Measurements from ENCODE around the gene GBX2.

The GBX2 gene

DNA sequence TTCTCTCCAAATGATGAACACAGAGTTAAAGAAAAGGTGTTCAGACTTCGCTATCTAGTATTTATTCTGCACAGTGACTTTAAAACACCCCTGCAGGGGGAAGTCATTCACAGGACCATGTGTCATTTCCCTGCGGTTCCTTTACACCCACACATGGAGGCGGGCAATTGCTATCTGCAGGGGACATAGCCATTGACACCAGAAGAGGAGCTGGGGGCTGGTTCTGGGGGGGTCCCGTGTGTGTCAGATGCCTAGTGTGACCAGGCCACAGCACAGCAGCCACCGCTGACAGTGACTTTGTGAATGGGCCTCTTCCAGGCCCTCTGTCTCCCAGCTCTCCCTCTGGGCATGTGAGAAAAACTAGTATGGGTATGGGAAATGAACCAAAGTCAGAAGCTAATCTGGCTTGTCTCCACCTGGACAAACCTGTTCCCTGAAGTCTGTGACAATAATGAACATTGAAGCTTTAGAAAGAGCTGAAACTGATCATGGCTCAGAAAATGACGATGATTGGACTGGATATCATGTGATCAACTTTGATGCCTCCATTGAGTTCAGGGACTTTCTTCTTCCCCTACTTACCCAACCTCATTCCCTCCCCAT, 7.5 kb upstream of the GBX2 start:
- CTCF ChIA-PET = interaction anchor here (0.9 to 1.3 kb wide), 2 partner anchors 396 to 410 kb away, joined by 3 to 5 read pairs; no protein-coding TSS in a partner anchor
- no peak for DNase-seq (ENCODE audit: extremely low spot score)
- TF ChIP-seq SP1 (IDR thresholded peaks at IDR 0.05) = no peak
- no peak for TF ChIP-seq FOXK2 (IDR thresholded peaks at IDR 0.05)
- TF ChIP-seq TARDBP (IDR thresholded peaks at IDR 0.05) = no peak
- no peak for TF ChIP-seq BHLHE40 (IDR thresholded peaks at IDR 0.05; ENCODE audit: borderline replicate concordance)
- no peak for TF ChIP-seq HDGF (IDR thresholded peaks at IDR 0.05; ENCODE audit: borderline replicate concordance)
- no peak for TF ChIP-seq ELF4 (IDR thresholded peaks at IDR 0.05)
- POLR2A ChIA-PET = no interaction called here

- ChIA-PET POLR2A (no interaction called here), CTCF (interaction anchor here (0.9 kb wide), 1 partner anchor 395 kb away, joined by 4 read pairs; no protein-coding TSS in a partner anchor)
- no peak for DNase-seq (ENCODE audit: extremely low spot score)
- TF ChIP-seq HDGF (IDR thresholded peaks at IDR 0.05; ENCODE audit: borderline replicate concordance) (no peak), LEF1 (IDR thresholded peaks at IDR 0.05; ENCODE audit: borderline replicate concordance) (no peak), FOXK2 (IDR thresholded peaks at IDR 0.05) (no peak), SUZ12 (IDR thresholded peaks at IDR 0.05) (no peak), TARDBP (IDR thresholded peaks at IDR 0.05) (no peak), BHLHE40 (IDR thresholded peaks at IDR 0.05; ENCODE audit: borderline replicate concordance) (no peak)
- TF ChIP-seq, protein P1, sequence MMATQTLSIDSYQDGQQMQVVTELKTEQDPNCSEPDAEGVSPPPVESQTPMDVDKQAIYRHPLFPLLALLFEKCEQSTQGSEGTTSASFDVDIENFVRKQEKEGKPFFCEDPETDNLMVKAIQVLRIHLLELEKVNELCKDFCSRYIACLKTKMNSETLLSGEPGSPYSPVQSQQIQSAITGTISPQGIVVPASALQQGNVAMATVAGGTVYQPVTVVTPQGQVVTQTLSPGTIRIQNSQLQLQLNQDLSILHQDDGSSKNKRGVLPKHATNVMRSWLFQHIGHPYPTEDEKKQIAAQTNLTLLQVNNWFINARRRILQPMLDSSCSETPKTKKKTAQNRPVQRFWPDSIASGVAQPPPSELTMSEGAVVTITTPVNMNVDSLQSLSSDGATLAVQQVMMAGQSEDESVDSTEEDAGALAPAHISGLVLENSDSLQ (IDR thresholded peaks at IDR 0.05) = no peak
These were observed 5.8 kb upstream of the GBX2 start for GRCh38 chr2:236173729-236174607.

- POLR2A ChIA-PET = no interaction called here
- CTCF ChIA-PET = no interaction called here
- DNase-seq (ENCODE audit: extremely low spot score) = no peak
- no peak for TF ChIP-seq FOXM1 (IDR thresholded peaks at IDR 0.05; ENCODE audit: borderline replicate concordance)
- no peak for TF ChIP-seq ZNF384 (IDR thresholded peaks at IDR 0.05)
- TF ChIP-seq FOXK2 (IDR thresholded peaks at IDR 0.05) = no peak
- TF ChIP-seq, protein P1 (IDR thresholded peaks at IDR 0.05) = no peak
- no peak for TF ChIP-seq NFRKB (IDR thresholded peaks at IDR 0.05)
- no peak for TF ChIP-seq FOXA1 (IDR thresholded peaks at IDR 0.05)
- no peak for TF ChIP-seq ARNT (IDR thresholded peaks at IDR 0.05)
- TF ChIP-seq SUZ12 (IDR thresholded peaks at IDR 0.05) = no peak
- TF ChIP-seq LEF1 (IDR thresholded peaks at IDR 0.05; ENCODE audit: borderline replicate concordance) = no peak
- no peak for TF ChIP-seq BHLHE40 (IDR thresholded peaks at IDR 0.05; ENCODE audit: borderline replicate concordance)
- TF ChIP-seq SP1 (IDR thresholded peaks at IDR 0.05) = no peak
- no peak for TF ChIP-seq ELF4 (IDR thresholded peaks at IDR 0.05)
- TF ChIP-seq L3MBTL2 (conservative IDR thresholded peaks at IDR 0.05) = no peak
- TF ChIP-seq CTBP1 (IDR thresholded peaks at IDR 0.05; ENCODE audit: borderline replicate concordance) = no peak
- TF ChIP-seq HDGF (IDR thresholded peaks at IDR 0.05; ENCODE audit: borderline replicate concordance) = no peak
These were observed 5.0 kb upstream of the GBX2 start for GRCh38 chr2:236173036-236173728.

DNA sequence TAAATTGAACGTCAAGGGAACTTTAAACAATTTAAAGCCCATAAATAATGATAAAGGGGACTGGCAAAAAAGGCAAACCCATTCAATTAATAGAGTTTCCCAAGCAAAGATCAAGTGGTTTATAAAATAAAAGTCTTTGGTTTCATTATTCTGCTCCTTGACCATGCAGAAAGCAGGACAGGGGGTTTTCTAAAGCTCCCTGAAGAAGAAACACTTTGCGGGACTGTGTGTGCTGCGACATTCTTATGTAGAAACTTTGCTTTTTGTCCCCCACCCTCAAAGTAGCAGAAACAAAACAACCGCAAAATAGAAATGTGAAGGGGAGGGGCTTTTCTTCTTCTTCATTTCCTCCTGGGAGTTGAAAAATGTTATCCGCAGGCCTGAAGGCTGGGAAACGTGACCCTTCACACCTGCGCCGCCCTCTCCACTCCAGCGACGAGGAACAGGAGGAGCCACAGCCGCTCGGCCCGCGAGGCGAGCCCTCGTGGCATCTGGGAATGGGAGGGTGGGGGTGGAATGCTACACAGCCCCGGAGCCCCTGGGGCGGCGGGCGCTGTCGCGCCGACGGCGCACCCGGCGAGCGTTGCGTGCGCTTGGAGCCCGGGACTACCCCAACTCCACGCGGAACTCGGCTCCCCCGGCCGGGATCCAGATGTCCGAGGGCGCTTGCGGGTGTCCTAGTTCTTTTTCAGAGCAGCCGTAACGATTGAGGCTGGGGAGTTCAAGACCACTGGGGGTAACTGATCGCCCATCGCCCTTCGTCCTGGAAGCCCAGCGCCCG, 4.3 kb upstream of the GBX2 start:
- no peak for TF ChIP-seq FOXM1 (IDR thresholded peaks at IDR 0.05; ENCODE audit: borderline replicate concordance)
- no peak for TF ChIP-seq ELF4 (IDR thresholded peaks at IDR 0.05)
- TF ChIP-seq ZNF384 (IDR thresholded peaks at IDR 0.05) = no peak
- no peak for TF ChIP-seq FOXA1 (IDR thresholded peaks at IDR 0.05)
- TF ChIP-seq TARDBP (IDR thresholded peaks at IDR 0.05) = no peak
- TF ChIP-seq SUZ12 (IDR thresholded peaks at IDR 0.05) = no peak
- no peak for TF ChIP-seq CTBP1 (IDR thresholded peaks at IDR 0.05; ENCODE audit: borderline replicate concordance)
- no peak for TF ChIP-seq HDGF (IDR thresholded peaks at IDR 0.05; ENCODE audit: borderline replicate concordance)
- TF ChIP-seq BHLHE40 (IDR thresholded peaks at IDR 0.05; ENCODE audit: borderline replicate concordance) = no peak
- TF ChIP-seq NFRKB (IDR thresholded peaks at IDR 0.05) = no peak
- DNase-seq (ENCODE audit: extremely low spot score) = no peak
- CTCF ChIA-PET = no interaction called here
- POLR2A ChIA-PET = no interaction called here

- CTCF ChIA-PET = no interaction called here
- no peak for DNase-seq (ENCODE audit: extremely low spot score)
- POLR2A ChIA-PET = no interaction called here
- TF ChIP-seq TARDBP (IDR thresholded peaks at IDR 0.05) (no peak), HDGF (IDR thresholded peaks at IDR 0.05; ENCODE audit: borderline replicate concordance) (no peak), ARNT (IDR thresholded peaks at IDR 0.05) (no peak), SUZ12 (IDR thresholded peaks at IDR 0.05) (no peak), BHLHE40 (IDR thresholded peaks at IDR 0.05; ENCODE audit: borderline replicate concordance) (no peak), FOXA1 (IDR thresholded peaks at IDR 0.05) (no peak), ZNF384 (IDR thresholded peaks at IDR 0.05) (no peak), L3MBTL2 (conservative IDR thresholded peaks at IDR 0.05) (no peak), LEF1 (IDR thresholded peaks at IDR 0.05; ENCODE audit: borderline replicate concordance) (no peak), FOXM1 (IDR thresholded peaks at IDR 0.05; ENCODE audit: borderline replicate concordance) (no peak), FOXK2 (IDR thresholded peaks at IDR 0.05) (no peak), SP1 (IDR thresholded peaks at IDR 0.05) (no peak)
- TF ChIP-seq, protein P1 (IDR thresholded peaks at IDR 0.05) = no peak
These were observed 3.6 kb upstream of the GBX2 start for GRCh38 chr2:236171680-236172254.

Data from HEK293T (cell line).